Measurements from ENCODE around the gene RFLNA.
"Not testable (repeated sequence)": the region's sequence is repeated elsewhere in the genome, so short reads cannot be mapped to it uniquely, and the experiment has no call there.

Gene RFLNA

DNA sequence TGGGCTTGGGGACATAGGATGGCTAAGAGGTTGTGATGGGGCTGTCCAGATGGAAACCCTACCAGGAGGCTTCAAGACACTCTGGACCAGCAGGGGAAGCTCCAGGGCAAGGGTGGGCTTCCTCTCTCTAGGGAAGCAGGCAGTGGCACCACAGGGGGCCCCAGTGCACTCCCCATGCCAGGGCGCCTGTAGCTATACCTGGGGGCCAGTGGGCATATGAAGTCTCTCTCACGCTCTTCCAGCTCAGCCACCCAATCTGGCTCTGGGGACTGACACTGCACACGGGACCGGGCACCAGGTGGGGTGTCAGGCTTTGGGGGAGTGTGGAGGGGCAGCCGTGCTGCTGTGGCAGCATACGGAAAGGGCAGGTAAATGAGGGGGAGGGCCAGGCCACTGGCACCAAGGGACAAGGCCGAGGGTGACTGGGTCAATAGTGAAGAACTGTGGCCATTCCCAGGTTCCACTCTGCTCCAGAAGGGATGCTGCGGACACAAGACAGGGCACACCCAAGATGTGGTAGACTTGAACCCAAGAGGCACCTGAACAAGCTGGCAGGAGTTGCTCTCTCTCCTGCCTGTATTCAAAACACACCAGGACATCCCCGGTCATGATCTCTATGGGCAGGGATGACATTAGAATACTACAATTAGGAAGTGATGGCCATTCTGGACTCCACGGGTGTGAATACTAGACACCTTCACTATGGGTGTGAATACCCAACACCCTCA lies 27.5 kb downstream of the RFLNA start:
- Histone ChIP-seq H3K27me3 (ENCODE audit: insufficient read depth, low read length) (no peaks in the 10 kb centered on the region), H3K4me3 (ENCODE audit: low read length) (no peak overlapping the region), H3K9me3 (ENCODE audit: low read length) (peaks cover 29% of the 10 kb centered on the region), H3K4me1 (ENCODE audit: insufficient read depth, low read length) (no peaks in the 10 kb centered on the region), H3K36me3 (ENCODE audit: insufficient read depth, low read length) (peaks cover 27% of the 10 kb centered on the region), H2AFZ (ENCODE audit: low read depth, low read length) (no peak overlapping the region)

DNA sequence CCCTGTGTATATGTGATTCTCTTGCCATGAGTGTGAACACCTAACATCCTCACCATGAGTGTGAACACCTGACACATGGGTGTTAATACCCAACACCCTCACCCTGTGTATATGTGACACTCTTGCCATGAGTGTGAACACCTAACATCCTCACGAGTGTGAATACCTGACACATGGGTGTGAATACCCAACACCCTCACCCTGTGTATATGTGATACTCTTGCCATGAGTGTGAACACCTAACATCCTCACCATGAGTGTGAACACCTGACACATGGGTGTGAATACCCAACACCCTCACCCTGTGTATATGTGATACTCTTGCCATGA lies 28.1 kb downstream of the RFLNA start:
- H2AFZ ChIP-seq (ENCODE audit: low read depth, low read length); H3K4me3 ChIP-seq (ENCODE audit: low read length); H3K4me1 ChIP-seq (ENCODE audit: insufficient read depth, low read length); H3K27me3 ChIP-seq (ENCODE audit: insufficient read depth, low read length): not testable (repeated sequence)
- peaks cover 29% of the 10 kb centered on the region for H3K9me3 ChIP-seq (ENCODE audit: low read length)
- H3K36me3 ChIP-seq (ENCODE audit: insufficient read depth, low read length), result peaks cover 27% of the 10 kb centered on the region

DNA sequence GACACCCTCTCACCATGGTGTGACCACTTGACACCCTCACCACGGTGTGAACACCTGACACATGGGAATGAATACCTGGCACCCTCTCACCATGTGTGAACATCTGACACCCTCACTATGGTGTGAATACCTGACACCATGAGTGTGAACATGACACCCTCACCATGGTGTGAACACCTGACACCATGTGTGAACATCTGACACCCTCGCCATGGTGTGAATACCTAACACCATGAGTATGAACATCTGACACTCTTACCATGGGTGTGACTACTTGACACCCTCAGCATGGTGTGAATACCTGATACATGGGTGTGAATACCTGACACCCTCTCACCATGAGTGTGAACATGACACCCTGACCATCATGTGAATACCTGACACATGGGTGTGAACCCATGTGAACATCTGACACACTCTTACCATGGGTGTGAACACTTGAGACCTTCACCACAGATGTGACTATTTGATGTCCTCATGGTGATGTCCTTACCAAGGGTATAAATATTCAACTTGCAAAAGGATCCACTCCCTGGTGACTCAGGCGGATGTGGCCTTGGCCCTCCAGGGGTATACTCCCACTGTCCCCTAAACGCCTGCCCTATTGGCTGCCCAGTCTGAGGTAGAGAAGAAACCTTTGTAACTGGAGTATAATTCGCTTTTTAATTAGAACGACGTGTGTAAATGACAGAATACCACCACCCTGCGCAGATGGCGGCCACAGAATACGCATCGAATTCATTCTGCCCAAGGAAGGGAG lies 29.1 kb downstream of the RFLNA start:
- H3K36me3 ChIP-seq (ENCODE audit: insufficient read depth, low read length), result peaks cover 27% of the 10 kb centered on the region
- H3K4me1 ChIP-seq (ENCODE audit: insufficient read depth, low read length), result peaks cover 9% of the 10 kb centered on the region
- no peak overlapping the region for H2AFZ ChIP-seq (ENCODE audit: low read depth, low read length)
- peaks cover 29% of the 10 kb centered on the region for H3K9me3 ChIP-seq (ENCODE audit: low read length)
- H3K27me3 ChIP-seq (ENCODE audit: insufficient read depth, low read length), result no peaks in the 10 kb centered on the region
- no peak overlapping the region for H3K4me3 ChIP-seq (ENCODE audit: low read length)

DNA sequence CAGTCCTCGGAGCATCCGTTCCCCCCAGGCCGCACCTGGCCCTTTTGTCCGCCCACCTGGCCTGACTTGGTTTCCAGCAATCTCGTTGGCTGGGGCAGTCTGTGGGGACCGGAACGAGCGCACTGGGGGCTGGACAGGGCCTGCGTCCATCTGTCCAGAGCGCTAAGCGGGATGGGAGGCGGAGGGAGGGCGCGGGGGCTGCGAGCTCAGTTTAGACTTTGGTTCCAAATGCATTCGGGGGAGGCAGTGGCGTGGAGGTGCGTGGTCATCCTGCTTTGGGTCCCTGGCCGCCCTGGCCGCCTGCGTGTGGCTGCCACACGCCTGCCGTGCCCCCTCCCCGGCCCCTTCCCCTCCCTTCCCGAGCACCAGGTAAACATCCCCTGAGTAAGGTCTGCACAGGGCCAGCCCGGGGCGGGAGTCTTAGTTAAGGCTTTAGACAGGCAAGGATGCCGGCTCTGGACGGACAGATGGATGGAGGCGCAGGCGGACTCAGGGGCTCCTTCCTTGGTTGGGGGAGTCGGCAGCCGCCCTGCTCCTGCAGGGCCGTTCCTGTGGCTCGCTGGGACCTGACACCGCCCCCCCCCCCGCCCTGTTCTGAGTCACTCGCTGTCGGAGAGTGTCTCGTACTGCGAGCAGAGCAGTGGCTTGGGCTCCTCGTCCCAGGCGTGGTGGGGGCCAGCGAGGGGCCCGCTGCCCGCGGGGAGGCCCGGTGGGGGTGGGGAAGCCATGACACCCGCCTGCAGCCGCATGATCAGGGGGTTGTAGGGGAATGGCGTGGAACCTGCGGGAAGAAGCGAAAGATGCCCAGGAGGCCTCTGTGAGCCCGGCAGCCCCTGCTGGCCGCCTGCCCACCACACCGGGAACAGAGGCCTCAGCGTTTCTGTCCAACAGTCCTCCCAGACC lies 30.2 kb downstream of the RFLNA start:
- Histone ChIP-seq H3K27me3 (ENCODE audit: insufficient read depth, low read length) (no peaks in the 10 kb centered on the region), H3K36me3 (ENCODE audit: insufficient read depth, low read length) (peaks cover 27% of the 10 kb centered on the region), H2AFZ (ENCODE audit: low read depth, low read length) (no peak overlapping the region), H3K4me3 (ENCODE audit: low read length) (no peak overlapping the region), H3K9me3 (ENCODE audit: low read length) (peaks cover 29% of the 10 kb centered on the region), H3K4me1 (ENCODE audit: insufficient read depth, low read length) (peaks cover 9% of the 10 kb centered on the region)

DNA sequence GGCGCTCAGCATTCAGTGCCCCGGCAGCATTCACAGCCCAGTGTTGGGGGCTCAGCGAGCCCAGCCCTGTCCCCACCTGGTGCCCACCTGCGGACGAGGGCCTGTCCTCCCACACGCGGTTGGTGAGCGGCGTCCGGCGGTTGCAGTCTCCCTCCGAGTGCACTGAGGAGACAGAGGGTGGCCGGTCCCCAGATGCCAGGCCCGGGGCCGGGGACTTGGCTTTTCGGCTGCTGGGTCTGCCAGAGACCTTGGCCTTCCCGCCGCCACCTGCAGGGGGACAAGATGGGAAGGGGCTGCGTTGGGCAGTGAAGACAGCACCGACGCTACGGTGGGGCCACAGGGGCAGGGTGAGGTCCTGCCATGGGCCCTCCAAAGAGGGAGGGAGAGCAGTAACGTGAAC lies 31.2 kb downstream of the RFLNA start:
- Histone ChIP-seq H3K4me3 (ENCODE audit: low read length) (no peak overlapping the region), H3K36me3 (ENCODE audit: insufficient read depth, low read length) (peaks cover 35% of the 10 kb centered on the region), H3K4me1 (ENCODE audit: insufficient read depth, low read length) (peaks cover 9% of the 10 kb centered on the region), H2AFZ (ENCODE audit: low read depth, low read length) (no peak overlapping the region), H3K27me3 (ENCODE audit: insufficient read depth, low read length) (no peaks in the 10 kb centered on the region), H3K9me3 (ENCODE audit: low read length) (peaks cover 29% of the 10 kb centered on the region)

DNA sequence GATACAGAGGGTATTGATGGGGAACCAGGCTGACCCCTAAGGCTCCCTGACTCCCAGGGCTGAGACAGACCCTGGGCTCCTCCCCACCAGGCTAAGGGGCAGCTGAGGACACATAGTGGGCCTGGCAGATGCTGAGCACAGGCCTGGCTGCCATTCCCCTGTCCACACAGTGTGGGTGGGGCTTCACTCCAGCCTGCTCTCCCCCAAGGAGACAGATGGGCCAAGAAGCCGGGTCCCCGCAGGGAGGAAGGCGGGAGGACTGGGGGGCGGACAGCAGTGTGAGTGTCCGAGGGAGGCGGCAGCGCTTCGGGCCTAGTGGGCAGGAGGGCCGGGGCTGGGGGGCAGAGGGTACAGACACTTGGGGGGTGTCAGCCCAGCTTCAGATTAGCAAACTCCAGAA lies 32.0 kb downstream of the RFLNA start:
- peaks cover 9% of the 10 kb centered on the region for H3K4me1 ChIP-seq (ENCODE audit: insufficient read depth, low read length)
- no peak overlapping the region for H3K4me3 ChIP-seq (ENCODE audit: low read length)
- H3K9me3 ChIP-seq (ENCODE audit: low read length), result peaks cover 29% of the 10 kb centered on the region
- no peak overlapping the region for H2AFZ ChIP-seq (ENCODE audit: low read depth, low read length)
- H3K36me3 ChIP-seq (ENCODE audit: insufficient read depth, low read length), result peaks cover 37% of the 10 kb centered on the region
- no peaks in the 10 kb centered on the region for H3K27me3 ChIP-seq (ENCODE audit: insufficient read depth, low read length)

DNA sequence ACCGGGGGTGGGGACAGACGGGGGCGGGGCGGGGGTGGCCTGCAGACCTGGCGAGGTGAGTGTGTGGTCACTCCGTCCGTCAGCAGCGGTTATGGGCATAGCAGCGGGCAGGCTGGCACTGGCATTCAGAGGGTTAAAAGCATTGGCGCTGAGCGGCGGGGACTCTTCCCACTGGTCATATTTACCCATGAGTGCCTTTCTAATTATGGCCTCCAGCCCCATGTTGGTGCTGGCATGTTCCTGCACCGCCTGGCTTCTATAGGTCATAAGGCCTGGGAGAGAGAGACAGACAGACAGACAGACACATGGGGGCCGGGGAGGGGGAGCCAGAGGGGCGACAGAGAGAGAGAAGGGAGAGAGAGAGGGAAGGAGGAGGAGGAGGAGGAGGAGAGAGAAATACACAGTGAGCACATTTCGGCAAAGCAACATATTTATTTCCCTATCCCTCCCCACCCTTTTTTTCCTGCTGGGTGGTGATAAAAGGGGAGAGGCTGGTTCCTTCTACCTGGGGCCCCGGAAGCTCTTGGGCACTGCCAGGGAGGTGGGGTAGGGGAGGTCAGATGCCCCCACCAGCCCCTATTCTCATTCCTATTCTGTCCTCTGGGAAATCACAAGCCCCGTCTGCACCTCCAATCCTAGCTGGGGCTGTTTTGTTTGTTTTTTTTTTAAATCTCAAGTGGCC lies 32.6 kb downstream of the RFLNA start:
- H3K36me3 ChIP-seq (ENCODE audit: insufficient read depth, low read length), result peaks cover 42% of the 10 kb centered on the region

DNA sequence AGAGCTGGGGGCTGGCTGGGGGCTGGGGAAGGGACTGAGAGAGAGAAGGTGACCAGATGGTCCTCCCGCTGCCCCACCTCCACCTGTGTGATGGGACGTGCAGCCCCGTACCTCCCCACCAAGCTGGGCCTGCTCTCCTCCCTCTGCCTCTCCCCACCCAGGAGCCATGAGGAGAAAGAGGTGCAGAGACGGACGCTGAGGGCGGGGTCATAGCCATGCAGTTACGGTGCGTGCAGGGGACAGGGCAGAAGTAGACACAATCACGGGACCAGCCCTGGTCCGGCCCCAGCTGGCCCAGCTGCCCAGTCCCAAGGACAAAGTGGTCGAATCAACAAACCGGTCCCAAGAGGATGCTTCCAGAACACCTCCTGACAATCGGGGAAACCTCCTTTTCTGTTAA lies 33.2 kb downstream of the RFLNA start:
- Histone ChIP-seq H2AFZ (ENCODE audit: low read depth, low read length) (no peak overlapping the region), H3K4me1 (ENCODE audit: insufficient read depth, low read length) (peaks cover 9% of the 10 kb centered on the region), H3K36me3 (ENCODE audit: insufficient read depth, low read length) (peaks cover 47% of the 10 kb centered on the region), H3K9me3 (ENCODE audit: low read length) (peaks cover 25% of the 10 kb centered on the region), H3K27me3 (ENCODE audit: insufficient read depth, low read length) (no peaks in the 10 kb centered on the region), H3K4me3 (ENCODE audit: low read length) (no peak overlapping the region)

More for the DNA sequence above, 32.6 kb downstream of the RFLNA start:
- H3K4me3 ChIP-seq (ENCODE audit: low read length), result no peak overlapping the region
- H2AFZ ChIP-seq (ENCODE audit: low read depth, low read length), result no peak overlapping the region
- no peaks in the 10 kb centered on the region for H3K27me3 ChIP-seq (ENCODE audit: insufficient read depth, low read length)
- peaks cover 9% of the 10 kb centered on the region for H3K4me1 ChIP-seq (ENCODE audit: insufficient read depth, low read length)
- peaks cover 29% of the 10 kb centered on the region for H3K9me3 ChIP-seq (ENCODE audit: low read length)

DNA sequence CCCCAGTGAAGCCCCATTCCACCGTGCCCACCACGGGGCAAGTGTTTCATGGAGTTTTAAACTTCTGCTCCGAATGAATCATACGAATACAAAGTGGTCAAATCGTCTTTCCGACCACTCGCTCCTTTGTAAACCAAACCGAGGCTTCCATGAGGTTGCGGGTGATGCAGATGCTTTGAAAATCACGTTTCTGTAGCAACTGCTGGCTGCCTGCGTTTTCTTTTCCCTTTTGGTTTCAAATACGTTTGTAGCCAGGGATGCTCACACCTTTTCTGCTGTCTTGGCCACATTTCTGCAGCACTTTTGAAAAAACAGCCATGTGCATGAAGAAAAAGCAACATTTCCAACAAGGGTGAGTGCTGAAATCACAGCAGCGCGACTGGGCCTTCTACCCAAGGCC lies 33.7 kb downstream of the RFLNA start:
- Histone ChIP-seq H3K4me1 (ENCODE audit: insufficient read depth, low read length) (peaks cover 9% of the 10 kb centered on the region), H3K9me3 (ENCODE audit: low read length) (peaks cover 21% of the 10 kb centered on the region), H3K4me3 (ENCODE audit: low read length) (no peak overlapping the region), H3K36me3 (ENCODE audit: insufficient read depth, low read length) (peaks cover 45% of the 10 kb centered on the region), H2AFZ (ENCODE audit: low read depth, low read length) (no peak overlapping the region), H3K27me3 (ENCODE audit: insufficient read depth, low read length) (no peaks in the 10 kb centered on the region)

DNA sequence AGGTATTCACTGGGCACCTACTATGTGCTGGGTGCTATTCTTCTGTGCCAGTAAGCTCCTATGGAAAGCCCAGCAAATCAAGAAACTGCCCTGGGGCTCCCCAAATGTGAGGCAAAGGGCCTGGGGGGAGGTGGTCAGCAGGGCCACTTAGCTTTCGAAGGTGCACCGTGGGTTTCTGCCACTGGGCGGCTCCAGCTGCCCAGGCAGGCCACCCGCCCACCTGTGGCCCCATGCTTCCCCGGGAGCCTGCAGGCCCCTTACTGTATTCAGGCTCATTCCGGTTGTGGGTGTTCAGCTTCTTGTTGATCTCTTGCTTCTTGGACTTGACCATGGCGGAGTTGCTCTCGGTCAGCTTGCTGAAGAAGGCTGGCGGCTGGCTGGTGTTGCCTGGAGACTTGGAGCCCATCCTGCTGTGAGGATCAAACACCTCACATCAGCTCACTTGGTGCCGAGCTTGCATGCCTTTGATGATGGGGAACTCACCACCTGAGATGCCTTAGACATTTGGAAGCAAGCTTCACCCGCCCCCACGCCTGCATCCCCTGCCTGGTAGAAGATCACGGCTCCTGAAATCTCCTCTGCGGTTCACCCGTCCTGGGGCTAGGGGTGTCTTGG lies 37.3 kb downstream of the RFLNA start:
- no peak overlapping the region for H2AFZ ChIP-seq (ENCODE audit: low read depth, low read length)
- H3K36me3 ChIP-seq (ENCODE audit: insufficient read depth, low read length), result peaks cover 45% of the 10 kb centered on the region
- H3K4me3 ChIP-seq (ENCODE audit: low read length), result no peak overlapping the region
- peaks cover 9% of the 10 kb centered on the region for H3K4me1 ChIP-seq (ENCODE audit: insufficient read depth, low read length)
- no peaks in the 10 kb centered on the region for H3K27me3 ChIP-seq (ENCODE audit: insufficient read depth, low read length)
- no peaks in the 10 kb centered on the region for H3K9me3 ChIP-seq (ENCODE audit: low read length)

DNA sequence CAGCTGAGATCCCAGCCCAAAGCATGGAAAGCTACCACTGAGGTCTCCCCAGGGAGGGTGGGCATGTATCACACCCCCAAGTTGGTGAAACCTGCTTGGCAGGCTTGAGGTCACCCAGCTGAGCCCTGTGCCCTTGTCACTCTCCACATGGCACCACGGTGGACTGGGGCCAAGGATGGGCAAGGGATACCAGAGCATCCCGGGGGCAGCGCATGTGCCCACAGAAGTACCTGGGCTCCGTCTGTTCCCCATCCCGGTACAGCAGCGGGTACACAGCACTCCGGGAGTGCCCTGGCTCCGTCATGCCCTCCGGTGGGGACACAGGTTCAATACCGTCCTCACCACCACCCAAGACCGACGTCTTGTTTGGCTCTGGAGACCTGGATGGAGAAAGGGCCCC lies 38.0 kb downstream of the RFLNA start:
- H3K9me3 ChIP-seq (ENCODE audit: low read length), result no peaks in the 10 kb centered on the region
- H3K36me3 ChIP-seq (ENCODE audit: insufficient read depth, low read length), result peaks cover 50% of the 10 kb centered on the region
- H3K27me3 ChIP-seq (ENCODE audit: insufficient read depth, low read length), result no peaks in the 10 kb centered on the region
- no peak overlapping the region for H2AFZ ChIP-seq (ENCODE audit: low read depth, low read length)
- H3K4me3 ChIP-seq (ENCODE audit: low read length), result no peak overlapping the region
- H3K4me1 ChIP-seq (ENCODE audit: insufficient read depth, low read length), result peaks cover 9% of the 10 kb centered on the region

DNA sequence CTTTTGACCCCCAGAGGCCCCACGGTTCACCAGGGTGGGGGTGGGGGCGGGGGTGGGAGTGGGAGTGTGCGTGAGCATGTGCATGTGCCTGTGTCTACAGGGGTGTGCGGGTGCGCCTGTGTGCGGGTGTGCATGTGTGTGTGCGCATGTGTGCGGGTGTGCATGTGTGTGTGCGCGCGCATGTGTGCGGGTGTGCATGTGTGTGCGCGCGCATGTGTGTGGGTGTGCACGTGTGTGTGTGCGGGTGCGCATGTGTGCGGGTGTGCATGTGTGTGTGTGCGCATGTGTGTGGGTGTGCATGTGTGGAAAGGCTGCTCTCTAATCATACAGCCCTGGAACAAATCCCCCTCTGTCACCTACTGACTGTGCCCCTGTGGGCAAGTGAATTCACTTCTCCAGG lies 38.8 kb downstream of the RFLNA start:
- peaks cover 50% of the 10 kb centered on the region for H3K36me3 ChIP-seq (ENCODE audit: insufficient read depth, low read length)
- peaks cover 2% of the 10 kb centered on the region for H3K4me1 ChIP-seq (ENCODE audit: insufficient read depth, low read length)
- H3K27me3 ChIP-seq (ENCODE audit: insufficient read depth, low read length), result no peaks in the 10 kb centered on the region
- H3K9me3 ChIP-seq (ENCODE audit: low read length), result no peaks in the 10 kb centered on the region
- H3K4me3 ChIP-seq (ENCODE audit: low read length), result no peak overlapping the region
- H2AFZ ChIP-seq (ENCODE audit: low read depth, low read length), result no peak overlapping the region

All from neuron (in vitro differentiated cells).